ENCODE data around the gene KCNJ12.
A peak's percentile ranks its signal among the peaks of the same experiment; 100 is the strongest.
"Not testable (repeated sequence)": the region's sequence is repeated elsewhere in the genome, so short reads cannot be mapped to it uniquely, and the experiment has no call there.

Gene KCNJ12

GRCh38 chr17:21376081-21376758, at the start of gene KCNJ12:
TSS of gene KCNJ12 (plus strand) at chr17:21376357. CDS start at chr17:21415343, 38,986 bp downstream.
- Mint-ChIP-seq H3K27ac (no peak within 1 kb of the TSS), H3K4me1 (peaks cover 6% of the 10 kb centered on the region), H3K36me3 (no peaks in the 10 kb centered on the region), H3K4me3 (peak within 1 kb of the TSS; percentile 46), H3K9me3 (no peaks in the 10 kb centered on the region)
- no peak for ATAC-seq
- DNase-seq (ENCODE audit: low spot score in 2 of 2), result no peak

GRCh38 chr17:21327921-21328320, 48.2 kb upstream of the KCNJ12 start:
- H3K36me3 Mint-ChIP-seq; H3K9me3 Mint-ChIP-seq; ATAC-seq; DNase-seq (ENCODE audit: low spot score in 2 of 2); H3K4me1 Mint-ChIP-seq; H3K27ac Mint-ChIP-seq; H3K4me3 Mint-ChIP-seq: not testable (repeated sequence)

GRCh38 chr17:21328778-21329177, 47.4 kb upstream of the KCNJ12 start:
- H3K27ac Mint-ChIP-seq, H3K4me3 Mint-ChIP-seq, ATAC-seq: not testable (repeated sequence)

DNA sequence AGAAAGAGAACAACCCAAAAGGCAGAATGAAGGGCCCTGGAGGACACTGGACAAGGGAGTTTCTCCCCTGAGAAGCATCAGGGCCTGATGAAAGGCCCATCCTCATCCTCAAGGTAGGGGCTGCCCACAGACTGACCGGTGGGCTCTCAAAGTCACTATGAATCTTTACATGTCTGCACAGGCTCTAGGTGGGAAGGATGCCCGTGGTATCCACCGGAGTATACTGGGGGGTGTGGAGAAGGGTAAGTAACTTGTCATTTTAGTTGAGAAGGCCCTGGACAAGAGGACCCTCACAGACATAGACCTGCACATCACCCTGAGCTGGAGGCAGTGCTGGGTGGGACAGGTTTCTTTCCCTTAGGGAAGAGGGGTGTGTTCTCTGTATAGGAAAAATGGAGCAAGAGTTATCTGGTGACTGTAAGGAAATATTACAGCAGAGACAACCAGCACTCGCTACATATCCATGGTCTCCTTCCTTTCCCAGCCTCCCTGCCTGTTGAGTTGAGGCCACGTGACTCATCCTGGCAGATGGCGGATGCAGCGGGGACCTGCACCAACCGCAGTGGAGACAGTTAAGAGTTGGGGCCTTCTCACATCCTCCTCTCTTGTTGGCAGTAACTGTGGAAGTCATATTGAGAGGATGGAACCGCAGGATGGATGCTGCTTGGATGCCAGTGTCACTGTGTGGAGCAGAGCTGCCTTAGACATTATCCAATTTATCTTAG, 45.6 kb upstream of the KCNJ12 start:
- Mint-ChIP-seq H3K4me1 (no peaks in the 10 kb centered on the region), H3K36me3 (no peaks in the 10 kb centered on the region), H3K4me3 (no peak overlapping the region), H3K9me3 (peaks cover 3% of the 10 kb centered on the region), H3K27ac (no peak overlapping the region)
- DNase-seq (ENCODE audit: low spot score in 2 of 2), result no peak
- no peak for ATAC-seq

More at GRCh38 chr17:21328778-21329177, 47.4 kb upstream of the KCNJ12 start:
- DNase-seq (ENCODE audit: low spot score in 2 of 2); H3K36me3 Mint-ChIP-seq; H3K9me3 Mint-ChIP-seq; H3K4me1 Mint-ChIP-seq: not testable (repeated sequence)

GRCh38 chr17:21336541-21337294, 39.4 kb upstream of the KCNJ12 start:
- ATAC-seq; DNase-seq (ENCODE audit: low spot score in 2 of 2); H3K4me1 Mint-ChIP-seq; H3K36me3 Mint-ChIP-seq; H3K27ac Mint-ChIP-seq; H3K9me3 Mint-ChIP-seq; H3K4me3 Mint-ChIP-seq: not testable (repeated sequence)

DNA sequence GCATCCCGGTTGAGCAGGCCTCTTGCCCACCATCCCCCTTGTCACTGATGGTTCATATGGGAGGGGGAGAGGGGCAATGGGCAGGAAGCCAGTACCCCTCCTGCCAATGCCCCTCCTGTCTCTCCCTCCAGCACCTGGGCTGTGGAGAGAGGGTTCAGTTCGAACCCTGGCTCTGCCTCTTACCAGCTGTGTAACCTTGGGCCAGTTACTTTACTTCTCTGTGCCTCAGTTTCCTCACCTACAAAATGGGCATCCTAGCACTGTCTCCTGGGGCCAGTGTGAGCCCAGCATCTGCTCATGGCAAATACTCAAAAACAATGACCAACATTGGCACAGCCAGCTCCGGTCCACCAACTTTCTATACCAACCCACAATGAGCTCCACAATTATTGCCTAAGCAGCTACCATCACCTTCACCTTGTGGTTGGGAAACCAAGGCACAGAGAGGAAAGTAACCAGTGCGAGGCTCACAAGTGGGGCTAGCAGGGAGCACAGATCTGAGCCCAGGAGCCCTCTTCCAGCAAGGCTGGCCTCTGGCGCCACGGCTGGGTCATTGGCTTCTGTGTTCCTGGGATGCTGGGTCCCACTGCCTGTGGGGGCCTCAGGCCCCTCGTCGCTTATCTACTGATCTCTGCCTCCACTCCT, 38.1 kb upstream of the KCNJ12 start:
- not testable (repeated sequence) for H3K27ac Mint-ChIP-seq; H3K36me3 Mint-ChIP-seq; ATAC-seq; H3K4me3 Mint-ChIP-seq; H3K4me1 Mint-ChIP-seq; DNase-seq (ENCODE audit: low spot score in 2 of 2); H3K9me3 Mint-ChIP-seq

GRCh38 chr17:21339011-21339410, 37.1 kb upstream of the KCNJ12 start:
- H3K36me3 Mint-ChIP-seq, result no peaks in the 10 kb centered on the region
- ATAC-seq (no peak), DNase-seq (ENCODE audit: low spot score in 2 of 2) (no peak)
- no peaks in the 10 kb centered on the region for H3K4me1 Mint-ChIP-seq
- H3K27ac Mint-ChIP-seq, result no peak overlapping the region
- H3K9me3 Mint-ChIP-seq, result no peaks in the 10 kb centered on the region
- H3K4me3 Mint-ChIP-seq, result no peak overlapping the region

- not testable (repeated sequence) for DNase-seq (ENCODE audit: low spot score in 2 of 2); H3K36me3 Mint-ChIP-seq; H3K27ac Mint-ChIP-seq; H3K4me1 Mint-ChIP-seq; H3K4me3 Mint-ChIP-seq; H3K9me3 Mint-ChIP-seq; ATAC-seq
Measured at GRCh38 chr17:21339571-21339970, 36.6 kb upstream of the KCNJ12 start.

GRCh38 chr17:21340407-21340806, 35.8 kb upstream of the KCNJ12 start:
- H3K4me3 Mint-ChIP-seq; H3K9me3 Mint-ChIP-seq; H3K27ac Mint-ChIP-seq; DNase-seq (ENCODE audit: low spot score in 2 of 2); H3K4me1 Mint-ChIP-seq; H3K36me3 Mint-ChIP-seq; ATAC-seq: not testable (repeated sequence)

DNA sequence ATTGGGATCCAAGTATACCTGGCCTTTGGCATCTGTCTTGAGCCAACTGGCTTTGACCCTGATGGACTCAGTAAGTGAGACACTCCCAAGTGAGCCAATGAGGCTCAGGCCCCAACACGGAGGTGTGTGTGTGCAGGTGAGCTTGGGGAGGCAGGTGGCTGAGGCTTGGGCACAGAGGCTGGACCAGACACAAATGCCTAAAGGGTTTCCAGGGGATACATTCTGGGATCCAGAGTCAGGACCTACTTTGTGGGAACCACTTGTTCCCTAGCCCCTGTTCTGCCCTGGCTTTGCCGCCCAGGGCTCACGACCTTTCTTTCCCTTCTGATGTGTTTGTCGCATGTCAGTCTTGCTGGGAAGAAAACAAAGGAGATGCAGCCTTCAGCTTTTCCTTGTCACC, 34.9 kb upstream of the KCNJ12 start:
- not testable (repeated sequence) for H3K4me1 Mint-ChIP-seq; H3K9me3 Mint-ChIP-seq; DNase-seq (ENCODE audit: low spot score in 2 of 2); H3K36me3 Mint-ChIP-seq; H3K4me3 Mint-ChIP-seq; H3K27ac Mint-ChIP-seq; ATAC-seq

GRCh38 chr17:21341925-21342540, 34.1 kb upstream of the KCNJ12 start:
- H3K27ac Mint-ChIP-seq; ATAC-seq; DNase-seq (ENCODE audit: low spot score in 2 of 2); H3K4me3 Mint-ChIP-seq; H3K4me1 Mint-ChIP-seq; H3K9me3 Mint-ChIP-seq; H3K36me3 Mint-ChIP-seq: not testable (repeated sequence)

DNA sequence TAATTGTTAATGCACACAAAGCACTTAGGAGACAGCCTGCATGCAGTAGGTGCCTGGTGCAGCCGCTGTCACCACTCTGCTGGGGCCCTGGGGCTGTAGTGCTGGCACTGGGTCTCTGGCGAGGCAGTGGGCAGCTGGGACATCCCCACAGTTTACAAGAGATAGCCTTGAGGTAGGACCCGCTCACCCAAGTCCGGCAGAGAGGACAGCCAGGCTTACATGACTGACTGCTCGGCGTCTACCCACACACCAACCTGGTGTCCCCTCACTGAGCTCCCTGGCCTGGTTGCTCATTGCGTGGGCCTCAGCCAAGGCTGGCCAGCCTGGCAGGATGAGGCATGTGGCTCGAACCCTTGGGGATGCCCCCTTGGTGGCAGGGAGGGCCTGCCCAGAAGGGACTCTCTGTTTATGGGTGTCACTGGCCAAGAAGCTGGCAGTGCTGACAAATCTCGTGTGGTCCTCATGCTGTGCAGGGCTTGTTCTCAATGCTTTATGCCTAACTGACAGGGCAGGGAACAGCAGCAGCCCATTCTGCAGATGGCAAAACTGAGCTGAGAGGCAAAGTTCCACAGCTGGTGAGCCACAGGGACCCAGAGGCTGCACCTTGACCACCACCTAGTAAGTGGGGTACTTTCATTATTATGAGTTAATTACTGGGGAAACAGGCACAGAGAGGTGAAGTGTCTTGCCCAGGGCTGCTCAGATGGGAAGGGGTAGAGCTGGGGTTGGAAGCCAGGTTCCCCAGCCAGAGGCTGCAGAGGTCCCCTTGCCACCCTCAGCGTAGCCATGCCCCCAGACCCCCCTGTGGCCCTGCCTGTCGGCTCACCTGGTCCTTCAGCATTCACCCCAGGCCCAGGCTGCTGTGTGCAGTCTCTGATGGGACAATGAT, 32.9 kb upstream of the KCNJ12 start:
- DNase-seq (ENCODE audit: low spot score in 2 of 2); H3K4me3 Mint-ChIP-seq; H3K4me1 Mint-ChIP-seq; H3K36me3 Mint-ChIP-seq; ATAC-seq; H3K27ac Mint-ChIP-seq; H3K9me3 Mint-ChIP-seq: not testable (repeated sequence)

DNA sequence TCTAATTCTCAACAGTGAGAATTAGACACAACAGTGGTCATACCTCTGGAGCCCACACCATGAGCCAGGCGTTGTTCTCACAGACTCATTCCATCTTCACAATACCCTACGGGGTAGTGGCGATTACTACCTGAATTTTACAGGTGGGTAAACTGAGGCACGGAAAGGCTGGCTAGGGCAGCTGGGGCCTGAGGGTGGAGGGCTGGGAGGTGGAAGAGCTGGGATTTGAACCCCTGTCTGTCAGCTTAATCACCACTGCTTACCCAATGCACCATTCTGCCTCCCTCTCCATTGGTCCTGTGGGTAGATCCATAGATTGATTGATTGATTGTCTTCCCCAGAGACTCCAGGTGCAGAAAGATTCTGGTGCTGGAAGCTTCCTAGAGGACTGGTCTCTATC, 31.4 kb upstream of the KCNJ12 start:
- not testable (repeated sequence) for H3K36me3 Mint-ChIP-seq; H3K27ac Mint-ChIP-seq; DNase-seq (ENCODE audit: low spot score in 2 of 2); H3K4me1 Mint-ChIP-seq; H3K4me3 Mint-ChIP-seq; H3K9me3 Mint-ChIP-seq; ATAC-seq

DNA sequence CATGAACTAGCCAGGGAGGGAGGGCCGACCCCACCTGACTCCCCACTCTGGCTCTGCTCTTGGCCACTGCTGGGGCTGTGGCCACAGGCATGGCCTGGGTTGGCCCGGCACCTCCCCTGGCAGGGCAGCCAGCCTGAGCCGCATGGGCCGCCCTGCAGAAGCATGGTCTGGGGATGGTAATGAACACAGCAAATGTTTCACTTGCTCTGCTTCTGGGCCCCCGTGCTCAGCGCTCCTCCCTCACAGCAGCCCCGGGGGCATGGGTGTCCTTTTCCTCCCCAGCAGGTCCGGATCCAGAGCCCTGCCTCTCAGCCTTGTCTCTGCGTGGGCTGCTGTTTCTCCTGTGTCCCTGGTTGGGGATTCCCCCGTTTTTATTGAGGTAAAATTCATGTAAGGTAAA, 30.9 kb upstream of the KCNJ12 start:
- no peak for ATAC-seq
- no peak for DNase-seq (ENCODE audit: low spot score in 2 of 2)
- H3K27ac Mint-ChIP-seq, result no peak overlapping the region
- H3K36me3 Mint-ChIP-seq, result no peaks in the 10 kb centered on the region
- H3K9me3 Mint-ChIP-seq, result no peaks in the 10 kb centered on the region
- no peaks in the 10 kb centered on the region for H3K4me1 Mint-ChIP-seq
- no peak overlapping the region for H3K4me3 Mint-ChIP-seq

Data from stimulated activated effector memory CD8-positive, alpha-beta T cell treated with anti-CD3 and anti-CD28 coated beads, Interleukin-12 subunit alpha, Interleukin-12 subunit beta, amount 100 ng/mL, for 72 hours (primary cell).